IMR-90 (cell line): ENCODE measurements around the gene RAVER2. TPM values are rescaled to one million over a fixed set of nuclear protein-coding genes. Genes with fewer than 3 reads are reported as not detected.
"Not testable (repeated sequence)": the region's sequence is repeated elsewhere in the genome, so short reads cannot be mapped to it uniquely, and the experiment has no call there.

Experiments used
- ATAC-seq: fragments of 200-7000 bp; cut with Tn5 transposase; 2 replicates; pipeline ENCODE4 v1.9.1; 2020; ENCODE audit warnings: low read depth, mild to moderate bottlenecking, moderate library complexity
- BruUV-seq: library from RNA; stranded (reverse); fragments of 400-500 nt; replicated peaks from 2 replicates; lab custom pipeline; 2021; lab: Mats Ljungman, UMichigan
- CTCF ChIA-PET: fragments of 300-600 bp; formaldehyde crosslinking; extraction: SDS; loops from one replicate; lab custom pipeline; 2021; ENCODE audit warnings: antibody characterized with exemption; lab: Yijun Ruan, JAX
- POLR2A ChIA-PET: fragments of 300-600 bp; sonication (Branson Sonifier 250); formaldehyde crosslinking; loops from one replicate; lab custom pipeline; 2022; ENCODE audit warnings: antibody characterized with exemption; ENCODE audit not compliant: unreplicated experiment; lab: Charles Lee
- DNase-seq: peaks from one replicate; pipeline ENCODE4 v3.0.0; 2013
- H2AFZ ChIP-seq: replicated peaks from 2 replicates; pipeline ENCODE3; 2013; ENCODE audit warnings: low read length, mild to moderate bottlenecking; ENCODE audit not compliant: poor library complexity
- H2AK5ac ChIP-seq: 2 replicates; pipeline ENCODE4 v1.6.1; 2013; ENCODE audit warnings: low read depth, low read length, inconsistent platforms
- H2AK9ac ChIP-seq: replicated peaks from 2 replicates; pipeline ENCODE3; 2013; ENCODE audit warnings: mild to moderate bottlenecking, low read depth, low read length, moderate library complexity; ENCODE audit not compliant: poor library complexity
- H2BK120ac ChIP-seq: 2 replicates; pipeline ENCODE4 v1.6.1; 2013; ENCODE audit warnings: low read depth, low read length, inconsistent platforms
- H2BK15ac ChIP-seq: 3 replicates; pipeline ENCODE4 v1.6.1; 2013; ENCODE audit warnings: low read depth, low read length, inconsistent platforms
- H2BK20ac ChIP-seq: 2 replicates; pipeline ENCODE4 v1.6.1; 2013; ENCODE audit warnings: low read depth, mild to moderate bottlenecking, inconsistent platforms, low read length, moderate library complexity
- H2BK5ac ChIP-seq: 2 replicates; pipeline ENCODE4 v1.6.1; 2013; ENCODE audit warnings: mild to moderate bottlenecking, low read depth, low read length, inconsistent platforms; ENCODE audit not compliant: poor library complexity, severe bottlenecking
- H3K14ac ChIP-seq: replicated peaks from 2 replicates; pipeline ENCODE4 v1.6.1; 2013; ENCODE audit warnings: low read depth, low read length, inconsistent platforms
- H3K18ac ChIP-seq: 2 replicates; pipeline ENCODE4 v1.6.1; 2013; ENCODE audit warnings: low read depth, low read length, control low read depth
- H3K23ac ChIP-seq: 2 replicates; pipeline ENCODE4 v1.6.1; 2013; ENCODE audit warnings: low read depth, low read length, inconsistent platforms
- H3K27ac ChIP-seq: 2 replicates; pipeline ENCODE4 v1.5.1; 2013; ENCODE audit warnings: mild to moderate bottlenecking, control low read depth, low read length; ENCODE audit not compliant: insufficient read depth
- H3K27me3 ChIP-seq: 2 replicates; pipeline ENCODE4 v1.6.1; 2013; ENCODE audit warnings: low read length; ENCODE audit not compliant: control insufficient read depth, insufficient read depth
- H3K36me3 ChIP-seq: 2 replicates; pipeline ENCODE4 v1.6.1; 2013; ENCODE audit warnings: low read length, mixed read lengths; ENCODE audit not compliant: control insufficient read depth, insufficient read depth
- H3K4ac ChIP-seq: 2 replicates; pipeline ENCODE4 v1.6.1; 2013; ENCODE audit warnings: low read depth, low read length, inconsistent platforms
- H3K4me1 ChIP-seq: 2 replicates; pipeline ENCODE4 v1.6.1; 2013; ENCODE audit warnings: low read length, mixed read lengths; ENCODE audit not compliant: control insufficient read depth, insufficient read depth
- H3K4me2 ChIP-seq: 2 replicates; pipeline ENCODE4 v1.6.1; 2013; ENCODE audit warnings: low read depth, mild to moderate bottlenecking, control low read depth, low read length, moderate library complexity
- H3K4me3 ChIP-seq: 2 replicates; pipeline ENCODE4 v1.5.1; 2013; ENCODE audit warnings: low read depth, mild to moderate bottlenecking, control low read depth, low read length, moderate library complexity; ENCODE audit not compliant: insufficient read depth
- H3K56ac ChIP-seq: 2 replicates; pipeline ENCODE4 v1.6.1; 2013; ENCODE audit warnings: low read length, inconsistent platforms; ENCODE audit not compliant: insufficient read depth; ENCODE audit errors: extremely low read depth
- H3K79me1 ChIP-seq, 2 experiments: 2 replicates each; pipeline ENCODE4 v1.6.1; 2013; ENCODE audit warnings: low read length in 2 of 2, inconsistent platforms in 1 of 2, low read depth in 1 of 2
- H3K9ac ChIP-seq: 2 replicates; pipeline ENCODE4 v1.6.1; 2013; ENCODE audit warnings: low read depth, low read length, control low read depth
- H3K9me1 ChIP-seq: 2 replicates; pipeline ENCODE4 v1.6.1; 2013; ENCODE audit warnings: low read length, inconsistent platforms; ENCODE audit not compliant: insufficient read depth
- H3K9me3 ChIP-seq: 2 replicates; pipeline ENCODE4 v1.6.1; 2013; ENCODE audit warnings: low read length; ENCODE audit not compliant: control insufficient read depth, insufficient read depth
- H4K20me1 ChIP-seq: 2 replicates; pipeline ENCODE4 v1.6.1; 2013; ENCODE audit warnings: low read length, inconsistent platforms; ENCODE audit not compliant: insufficient read depth
- H4K5ac ChIP-seq: 2 replicates; pipeline ENCODE4 v1.6.1; 2013; ENCODE audit warnings: mild to moderate bottlenecking, low read depth, low read length, control low read depth
- H4K8ac ChIP-seq, 2 experiments: 2 replicates each; pipeline ENCODE4 v1.6.1; 2013; ENCODE audit warnings: low read depth in 2 of 2, low read length in 2 of 2, control low read depth in 1 of 2, inconsistent platforms in 1 of 2
- H4K91ac ChIP-seq: 2 replicates; pipeline ENCODE4 v1.6.1; 2013; ENCODE audit warnings: low read depth, low read length, inconsistent platforms; ENCODE audit not compliant: insufficient read depth
- MAFK ChIP-seq: IDR thresholded peaks from 2 replicates; pipeline ENCODE4 v1.6.1; 2012; ENCODE audit warnings: low read depth, low read length, improper control_type of control experiment
- WGBS, 2 experiments: methylation state at CpG; one replicate each; pipeline versions ENCODE4 v1.1.5 to v1.1.7; 2013; ENCODE audit warnings: missing lambda C conversion rate in 2 of 2; ENCODE audit not compliant: insufficient read length in 1 of 2; ENCODE audit errors: extremely low coverage in 2 of 2; 5-methylcytosine and 5-hydroxymethylcytosine counted together
- dilution Hi-C: fragments of 300-500 bp; cut with HindIII; formaldehyde crosslinking; loops from one replicate; pipeline ENCODE4 v1.14.3; 2018; ENCODE audit warnings: low sequenced_read_pairs; ENCODE audit not compliant: unreplicated experiment
- in situ Hi-C: fragments of 300-500 bp; cut with MboI; formaldehyde crosslinking; loops from 3 replicates; pipeline ENCODE4 v1.14.3; 2019; ENCODE audit warnings: low sequenced_read_pairs, inconsistent platforms, mixed read lengths
- intact Hi-C: fragments of 100-400 bp; cut with micrococcal nuclease; formaldehyde crosslinking; loops from 2 replicates; pipeline ENCODE4 v1.10.0; 2022
- polyA plus RNA-seq, 3 experiments: library from polyadenylated mRNA; depleted of rRNA; stranded (reverse); fragments of >200 nt; gene quantifications; 2 replicates each; pipeline ENCODE4 v1.2.3, GENCODE V29; 2012; ENCODE audit warnings: low replicate concordance in 1 of 3
- total RNA-seq: library from RNA; depleted of rRNA; stranded (reverse); fragments of >200 nt; gene quantifications from 2 replicates; pipeline ENCODE4 v1.2.3, GENCODE V29; 2012

Gene RAVER2
- total and polyA plus RNA-seq, 2 of the 4 experiments (the other 2 are of a cell fraction) = 3.7 to 6.1 TPM

GRCh38 chr1:64782044-64782443 lies 37.2 kb downstream of the RAVER2 start:
- POLR2A ChIA-PET, H2BK15ac ChIP-seq, H4K8ac ChIP-seq, H2AK9ac ChIP-seq, dilution Hi-C loops, H3K9me3 ChIP-seq, H4K5ac ChIP-seq, H3K14ac ChIP-seq, ATAC-seq, H4K91ac ChIP-seq, H2AFZ ChIP-seq, H3K4me3 ChIP-seq, H2BK20ac ChIP-seq, H2BK5ac ChIP-seq, H3K27ac ChIP-seq, H3K23ac ChIP-seq, DNase-seq, BruUV-seq, H3K56ac ChIP-seq, H3K4me1 ChIP-seq, H3K9ac ChIP-seq, H3K27me3 ChIP-seq, H4K20me1 ChIP-seq, H3K36me3 ChIP-seq, H3K4me2 ChIP-seq, H3K4ac ChIP-seq, H3K9me1 ChIP-seq, H3K18ac ChIP-seq, in situ Hi-C loops, H2BK120ac ChIP-seq, H2AK5ac ChIP-seq, H3K79me1 ChIP-seq, intact Hi-C loops, CTCF ChIA-PET: not testable (repeated sequence)
- no CpG with 5 or more reads among the region's 6 CpGs for WGBS, 2 experiments
- TF ChIP-seq MAFK = 0 out of 2 replicates have a peak, but pooled peaks have one; percentile 5

GRCh38 chr1:64782848-64783247 lies 38.0 kb downstream of the RAVER2 start:
- H2AFZ ChIP-seq, H3K9me1 ChIP-seq, H2BK5ac ChIP-seq, H4K8ac ChIP-seq, H4K20me1 ChIP-seq, CTCF ChIA-PET, DNase-seq, H3K56ac ChIP-seq, H3K18ac ChIP-seq, H2AK5ac ChIP-seq, H3K14ac ChIP-seq, H2BK15ac ChIP-seq, H2BK120ac ChIP-seq, H3K4me3 ChIP-seq, H3K27ac ChIP-seq, H4K91ac ChIP-seq, H3K36me3 ChIP-seq, ATAC-seq, H3K4ac ChIP-seq, H4K5ac ChIP-seq, H2BK20ac ChIP-seq, dilution Hi-C loops, H3K4me1 ChIP-seq, H3K9me3 ChIP-seq, H3K79me1 ChIP-seq, in situ Hi-C loops, H2AK9ac ChIP-seq, H3K27me3 ChIP-seq, H3K9ac ChIP-seq, intact Hi-C loops, BruUV-seq, H3K4me2 ChIP-seq, H3K23ac ChIP-seq, POLR2A ChIA-PET: not testable (repeated sequence)
- WGBS, 2 experiments = no CpG with 5 or more reads among the region's 5 CpGs
